ENCODE measurements around the gene ATP6V0C. TPM values are rescaled to one million over a fixed set of nuclear protein-coding genes. Genes with fewer than 3 reads are reported as not detected.
"Not testable (repeated sequence)": the region's sequence is repeated elsewhere in the genome, so short reads cannot be mapped to it uniquely, and the experiment has no call there.

ATP6V0C gene
- total and polyA plus RNA-seq, 2 of the 8 experiments (the other 6 are each of a cell fraction or from before 2014, with no cell fraction given): 125 to 176 TPM

GRCh38 chr16:2479996-2480395 is 33.8 kb upstream of the ATP6V0C start:
- peaks cover 28% of the 10 kb centered on the region for H3K79me1 ChIP-seq (ENCODE audit: low read depth, low read length)
- H2BK12ac ChIP-seq (ENCODE audit: low read depth, low read length); H2BK15ac ChIP-seq (ENCODE audit: low read length); H3K79me2 ChIP-seq (ENCODE audit: control insufficient read depth in 1 of 2, insufficient read depth in 2 of 2, low read length in 2 of 2); H3K4me3 ChIP-seq (ENCODE audit: extremely low read depth in 1 of 4, insufficient read depth in 2 of 4, low read depth in 3 of 4, low read length in 4 of 4); H4K91ac ChIP-seq (replicated peaks; ENCODE audit: insufficient read length, low read length); H2BK5ac ChIP-seq (ENCODE audit: low read depth, low read length); H2BK120ac ChIP-seq (replicated peaks; ENCODE audit: low read depth, low read length); H4K5ac ChIP-seq (ENCODE audit: insufficient read length, low read depth, low read length); H3K4ac ChIP-seq (replicated peaks; ENCODE audit: insufficient read length, low read depth, low read length); DNase-seq (ENCODE audit: low read depth in 1 of 2, low spot score in 2 of 2); H3K56ac ChIP-seq (replicated peaks; ENCODE audit: insufficient read length, low read depth, low read length); H2AFZ ChIP-seq (ENCODE audit: low read length); H2AK5ac ChIP-seq (ENCODE audit: low read depth, low read length); H3K36me3 ChIP-seq (ENCODE audit: control insufficient read depth in 2 of 4, insufficient read depth in 4 of 4, low read length in 3 of 4); H3K4me2 ChIP-seq (ENCODE audit: insufficient read depth in 1 of 2, low read depth in 2 of 2, low read length in 2 of 2); H2BK20ac ChIP-seq (ENCODE audit: low read length); H4K8ac ChIP-seq (ENCODE audit: extremely low read depth, insufficient read depth, low read length); H3K27ac ChIP-seq (ENCODE audit: low read depth, low read length); H3K23ac ChIP-seq (ENCODE audit: insufficient read length); H3K9ac ChIP-seq (replicated peaks in 1 of 4; ENCODE audit: extremely low read depth in 1 of 4, low read depth in 3 of 4, low read length in 3 of 4); H3K14ac ChIP-seq (ENCODE audit: insufficient read length); H3K18ac ChIP-seq (ENCODE audit: extremely low read depth, low read length); FAIRE-seq; H3K23me2 ChIP-seq (ENCODE audit: low read depth, low read length); H3K9me3 ChIP-seq (ENCODE audit: insufficient read depth in 2 of 2, low read depth in 1 of 2, low read length in 1 of 2); H3K4me1 ChIP-seq (replicated peaks in 1 of 4; ENCODE audit: control insufficient read depth in 3 of 4, insufficient read depth in 4 of 4, low read length in 3 of 4): not testable (repeated sequence)
- H4K20me1 ChIP-seq (replicated peaks in 1 of 2; ENCODE audit: control insufficient read depth in 1 of 2, insufficient read depth in 2 of 2, low read length in 2 of 2): peaks cover 9 to 12% of the 10 kb centered on the region in 2 experiments
- CTCF ChIA-PET (ENCODE audit: partially characterized antibody): interaction anchor here (1.0 to 1.2 kb wide), 2 partner anchors 11 to 21 kb away, joined by 3 to 4 read pairs; no protein-coding TSS in a partner anchor
- 96% methylated on average over 10 of the region's 10 CpGs; no CpG with 5 or more reads in 1 of the 2 experiments for WGBS, 2 experiments (ENCODE audit: extremely low coverage in 1 of 2, insufficient coverage in 1 of 2, insufficient read length in 1 of 2, insufficient replicate concordance in 2 of 2, low coverage in 1 of 2, low lambda C conversion rate in 2 of 2, missing lambda C conversion rate in 1 of 2)
- H3K27me3 ChIP-seq (replicated peaks in 1 of 4; ENCODE audit: control insufficient read depth in 3 of 4, extremely low read depth in 1 of 4, insufficient read depth in 3 of 4, low read length in 3 of 4): peaks cover 0 to 12% (median 4%) of the 10 kb centered on the region in 4 experiments; a peak in 3 of 7 replicates
- POLR2A ChIA-PET (ENCODE audit: partially characterized antibody): interaction anchor here (1.3 kb wide), 1 partner anchor 20 kb away, joined by 4 read pairs; no protein-coding TSS in a partner anchor

Measured in H1 (cell line).